Stimulated activated memory B cell treated with anti-CD40 and anti-IgM and Interleukin-4, amounts not matched to agents 10 μg/mL and 1 μg/mL and 100 μg/mL, for 72 hours (primary cell): ENCODE measurements around the gene CCDC57.
"Not testable (repeated sequence)": the region's sequence is repeated elsewhere in the genome, so short reads cannot be mapped to it uniquely, and the experiment has no call there.

Experiments
- ATAC-seq: fragments of 150-1000 bp; cut with Tn5 transposase; 2 replicates; pipeline ENCODE4 v1.10.0; 2021
- H3K27ac Mint-ChIP-seq: one replicate; pipeline ENCODE4 v1.8.0; 2022; ENCODE audit warnings: mild to moderate bottlenecking, mixed read lengths
- H3K27me3 Mint-ChIP-seq: one replicate; pipeline ENCODE4 v1.8.0; 2022; ENCODE audit warnings: mixed read lengths
- H3K36me3 Mint-ChIP-seq: one replicate; pipeline ENCODE4 v1.8.0; 2022; ENCODE audit warnings: mixed read lengths
- H3K4me1 Mint-ChIP-seq: one replicate; pipeline ENCODE4 v1.8.0; 2022; ENCODE audit warnings: mixed read lengths
- H3K4me3 Mint-ChIP-seq: one replicate; pipeline ENCODE4 v1.8.0; 2022; ENCODE audit warnings: mild to moderate bottlenecking, moderate library complexity, mixed read lengths
- H3K9me3 Mint-ChIP-seq: one replicate; pipeline ENCODE4 v1.8.0; 2022; ENCODE audit warnings: mixed read lengths

CCDC57 gene

DNA sequence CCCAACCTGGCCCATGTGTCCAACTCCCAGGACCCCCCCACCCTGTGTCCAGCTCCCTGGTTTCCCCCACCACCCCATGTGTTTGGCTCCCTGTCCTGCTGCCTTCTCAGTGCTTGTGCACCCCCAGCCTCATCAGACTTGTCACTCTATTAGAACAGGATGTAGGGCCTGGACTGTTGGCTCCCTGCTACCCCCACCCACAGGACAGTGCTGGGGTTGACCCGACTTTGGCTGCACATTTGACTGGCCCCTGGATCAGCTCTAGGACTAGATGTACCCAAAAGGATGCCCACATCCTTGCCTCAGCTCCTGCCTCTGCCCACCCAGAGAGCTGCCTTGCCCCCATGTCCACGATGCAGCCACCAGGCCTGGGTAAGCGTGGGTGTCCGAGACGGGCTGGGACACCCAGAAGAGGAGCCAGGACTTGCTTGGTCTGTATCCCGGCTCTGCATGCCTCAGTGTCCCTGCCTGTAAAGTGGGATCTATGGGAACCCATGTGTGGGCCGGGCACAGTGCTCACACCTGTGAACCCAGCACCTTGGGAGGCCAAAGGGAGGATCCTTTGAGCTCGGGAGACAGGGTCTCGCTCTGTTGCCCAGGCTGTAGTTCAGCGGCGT is 1.5 kb upstream of the CCDC57 start:
- Mint-ChIP-seq H3K27me3 (no peaks in the 10 kb centered on the region), H3K4me1 (peaks cover 43% of the 10 kb centered on the region), H3K27ac (peak overlapping the region; percentile 75), H3K4me3 (peak overlapping the region; percentile 72), H3K36me3 (no peaks in the 10 kb centered on the region), H3K9me3 (no peaks in the 10 kb centered on the region)
- ATAC-seq, result no peak

DNA sequence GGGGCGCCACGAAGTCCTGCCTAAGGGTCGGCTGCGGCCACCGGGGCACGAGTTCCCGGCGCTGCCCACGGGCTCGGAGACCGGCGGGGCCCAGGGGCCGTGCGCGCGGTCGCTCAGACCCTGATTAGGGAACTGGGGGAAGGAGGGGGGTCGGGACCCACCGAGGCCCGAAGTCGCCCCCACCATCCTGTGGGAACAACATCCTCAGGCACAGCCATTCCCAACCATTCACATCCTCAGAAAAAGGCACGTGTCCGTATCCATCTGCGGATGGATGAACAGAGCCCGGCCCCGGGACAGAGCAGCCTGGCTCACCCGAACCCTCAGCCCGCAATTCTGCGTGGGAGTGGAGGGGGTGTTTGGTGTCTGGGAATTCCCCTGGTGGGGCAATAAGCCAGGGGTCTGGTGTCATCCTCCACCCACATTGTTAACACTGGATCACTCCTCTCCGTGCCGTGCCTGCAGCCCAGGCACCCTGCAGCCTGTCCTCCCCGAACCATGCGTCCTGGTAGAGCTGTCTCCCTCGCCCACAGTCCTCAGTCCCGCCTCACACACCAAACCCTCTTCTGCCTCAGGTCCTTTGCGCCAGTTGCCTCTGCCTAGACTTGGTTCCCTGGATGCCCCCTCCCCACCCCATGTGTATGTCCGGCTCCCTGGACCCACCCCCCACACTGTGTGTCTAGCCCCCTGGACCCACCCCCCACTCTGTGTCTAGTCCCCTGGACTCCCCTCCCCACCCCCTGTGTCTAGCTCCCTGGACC is 789 bp upstream of the CCDC57 start:
- no peaks in the 10 kb centered on the region for H3K36me3 Mint-ChIP-seq
- peaks cover 43% of the 10 kb centered on the region for H3K4me1 Mint-ChIP-seq
- peak overlapping the region; percentile 75 for H3K4me3 Mint-ChIP-seq
- peak; percentile 10 for ATAC-seq
- peak overlapping the region; percentile 75 for H3K27ac Mint-ChIP-seq
- no peaks in the 10 kb centered on the region for H3K9me3 Mint-ChIP-seq
- no peaks in the 10 kb centered on the region for H3K27me3 Mint-ChIP-seq

DNA sequence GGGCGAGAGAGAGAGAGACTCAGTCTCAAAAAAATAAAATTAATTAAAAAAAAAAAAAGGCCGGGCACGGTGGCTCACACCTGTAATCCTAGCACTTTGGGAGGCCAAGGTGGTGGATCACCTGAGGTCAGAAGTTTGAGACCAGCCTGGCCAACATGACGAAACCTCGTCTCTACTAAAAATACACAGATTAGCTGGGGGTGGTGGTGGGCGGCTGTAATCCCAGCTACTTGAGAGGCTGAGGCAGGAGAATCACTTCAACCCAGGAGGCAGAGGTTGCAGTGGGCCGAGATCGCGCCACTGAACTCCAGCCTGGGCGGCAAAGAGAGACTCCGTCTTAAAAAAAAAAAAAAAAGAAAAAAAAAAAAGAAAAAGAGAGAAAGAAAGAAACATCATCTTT is 2.0 kb downstream of the CCDC57 start:
- H3K9me3 Mint-ChIP-seq, H3K36me3 Mint-ChIP-seq, ATAC-seq, H3K4me3 Mint-ChIP-seq, H3K27me3 Mint-ChIP-seq, H3K27ac Mint-ChIP-seq: not testable (repeated sequence)
- peaks cover 37% of the 10 kb centered on the region for H3K4me1 Mint-ChIP-seq

DNA sequence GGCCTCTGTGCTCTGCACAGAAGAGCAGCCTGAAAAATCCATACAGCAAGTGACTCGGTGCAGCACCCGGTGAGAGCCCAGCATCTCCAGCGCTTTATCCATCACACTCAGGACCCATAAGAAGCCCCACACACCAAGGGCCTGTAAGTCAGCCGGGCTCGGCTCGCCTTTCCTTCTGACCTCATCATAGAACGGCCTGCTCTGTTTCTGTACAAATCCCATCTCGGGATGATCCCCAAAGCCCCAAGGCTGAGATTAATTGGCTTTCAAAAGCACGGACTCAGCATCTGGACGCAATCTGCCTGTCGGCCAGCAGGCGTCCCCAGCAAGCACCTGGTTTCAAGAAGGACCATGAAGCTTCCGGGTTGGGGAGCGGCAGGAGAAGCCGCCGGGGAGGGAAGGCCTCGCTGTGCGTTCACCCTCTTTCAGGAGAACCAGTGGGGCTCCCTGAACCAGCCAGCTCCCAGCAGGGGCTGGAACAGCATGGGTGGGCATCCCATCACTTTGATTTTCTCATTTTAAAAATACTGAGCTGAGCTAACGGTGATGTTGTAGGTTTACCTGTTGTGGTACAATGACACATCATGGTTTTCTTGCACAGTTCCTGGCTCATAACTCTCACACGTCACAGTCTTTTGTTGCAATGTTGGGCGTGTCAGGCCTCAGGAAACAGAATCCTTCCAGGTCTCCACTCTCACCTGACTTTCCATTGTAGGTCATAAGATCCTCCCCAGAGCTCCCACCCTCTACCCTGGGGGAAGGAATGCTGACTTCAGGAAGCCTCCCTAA is 6.7 kb downstream of the CCDC57 start:
- ATAC-seq, result peak; percentile 93
- peaks cover 14% of the 10 kb centered on the region for H3K36me3 Mint-ChIP-seq
- H3K27ac Mint-ChIP-seq, result peak overlapping the region; percentile 86
- no peaks in the 10 kb centered on the region for H3K9me3 Mint-ChIP-seq
- no peaks in the 10 kb centered on the region for H3K27me3 Mint-ChIP-seq
- peak overlapping the region; percentile 21 for H3K4me3 Mint-ChIP-seq
- peaks cover 19% of the 10 kb centered on the region for H3K4me1 Mint-ChIP-seq

DNA sequence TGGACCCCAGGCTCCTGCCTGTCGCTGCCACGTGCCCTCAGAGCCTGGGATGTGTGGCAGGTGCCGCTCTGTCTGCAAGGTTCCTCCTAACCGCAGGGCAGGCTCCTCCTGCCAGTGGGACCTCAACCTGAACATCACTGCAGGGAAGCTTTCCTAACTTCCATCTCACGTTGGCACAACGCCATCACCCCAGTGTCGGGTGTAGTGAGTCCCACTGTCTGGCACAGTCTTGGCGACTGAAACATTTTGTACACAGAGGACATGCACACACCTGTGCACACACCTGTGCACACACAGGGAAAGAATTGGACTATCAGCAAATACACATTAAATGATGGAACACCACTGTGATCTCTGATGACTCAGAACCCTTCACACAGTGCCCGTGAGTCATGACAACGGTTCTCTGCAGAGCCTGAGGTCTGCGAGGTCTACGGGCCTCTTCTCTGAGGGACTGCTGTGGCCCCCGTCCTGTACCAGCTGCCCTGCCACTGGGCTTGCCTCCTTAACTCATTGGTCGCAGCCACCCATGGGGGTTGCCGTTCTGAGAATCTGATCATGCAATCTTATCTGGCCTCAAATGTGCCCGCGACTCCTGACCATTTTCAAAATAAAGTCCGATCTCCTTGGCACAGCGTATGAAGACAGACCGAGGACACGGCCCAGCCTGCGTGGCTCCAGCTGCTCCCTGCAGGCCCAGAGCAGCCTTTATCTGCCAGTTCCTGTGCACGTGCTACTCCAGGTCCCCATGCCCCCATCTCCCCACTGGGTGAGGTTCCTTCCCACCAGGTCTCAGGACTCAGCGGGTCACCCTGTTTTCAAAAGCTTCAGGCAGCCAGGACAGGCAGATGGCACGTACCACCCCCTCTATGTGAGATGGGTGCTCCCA is 7.6 kb downstream of the CCDC57 start:
- Mint-ChIP-seq H3K4me3 (no peak overlapping the region), H3K36me3 (peaks cover 14% of the 10 kb centered on the region), H3K27ac (peak overlapping the region; percentile 86), H3K27me3 (no peaks in the 10 kb centered on the region), H3K4me1 (peaks cover 18% of the 10 kb centered on the region), H3K9me3 (no peaks in the 10 kb centered on the region)
- no peak for ATAC-seq

DNA sequence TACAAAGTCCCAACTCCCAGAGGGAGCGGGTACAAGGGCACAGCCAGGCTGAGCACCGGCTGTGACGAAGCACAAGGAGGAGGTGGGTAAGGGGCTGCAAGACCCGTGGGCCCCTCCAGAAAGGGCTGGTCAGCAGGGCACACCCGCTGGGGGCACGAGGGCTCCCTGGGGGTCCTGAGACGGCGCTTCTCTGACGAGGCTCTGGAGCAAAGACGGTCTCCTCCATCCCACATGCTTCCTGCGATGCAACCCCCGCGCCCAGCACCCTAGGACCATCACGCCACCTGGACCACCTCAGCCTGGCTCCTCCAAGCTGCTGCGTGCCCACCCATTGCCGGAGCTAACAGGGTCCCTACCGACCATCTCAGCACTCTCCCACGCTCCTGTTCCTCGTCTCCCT is 8.7 kb downstream of the CCDC57 start:
- H3K4me1 Mint-ChIP-seq, result peaks cover 14% of the 10 kb centered on the region
- H3K4me3 Mint-ChIP-seq, result no peak overlapping the region
- H3K9me3 Mint-ChIP-seq, result no peaks in the 10 kb centered on the region
- H3K27ac Mint-ChIP-seq, result no peak overlapping the region
- no peaks in the 10 kb centered on the region for H3K27me3 Mint-ChIP-seq
- peaks cover 23% of the 10 kb centered on the region for H3K36me3 Mint-ChIP-seq
- no peak for ATAC-seq

DNA sequence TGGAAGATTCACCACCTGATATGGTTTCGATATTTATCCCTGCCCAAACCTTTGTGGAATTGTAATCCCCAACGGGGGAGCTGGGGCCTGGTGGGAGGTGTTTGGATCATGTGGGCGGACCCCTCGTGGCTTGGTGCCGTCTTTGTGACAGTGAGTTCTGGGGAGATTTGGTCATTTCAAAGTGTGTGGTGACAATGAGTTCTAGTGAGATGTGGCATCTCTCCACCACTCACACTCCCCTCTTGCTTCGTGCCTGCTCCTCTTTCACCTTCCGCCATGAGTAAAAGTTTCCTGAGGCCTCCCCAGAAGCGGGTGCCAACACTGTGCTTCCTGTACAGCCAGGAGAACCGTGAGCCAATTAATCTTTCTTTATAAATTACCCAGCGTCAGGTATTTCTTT is 9.7 kb downstream of the CCDC57 start:
- no peaks in the 10 kb centered on the region for H3K9me3 Mint-ChIP-seq
- H3K27me3 Mint-ChIP-seq, result no peaks in the 10 kb centered on the region
- no peak overlapping the region for H3K27ac Mint-ChIP-seq
- H3K4me3 Mint-ChIP-seq, result no peak overlapping the region
- ATAC-seq, result no peak
- H3K36me3 Mint-ChIP-seq, result peaks cover 33% of the 10 kb centered on the region
- H3K4me1 Mint-ChIP-seq, result peaks cover 22% of the 10 kb centered on the region

DNA sequence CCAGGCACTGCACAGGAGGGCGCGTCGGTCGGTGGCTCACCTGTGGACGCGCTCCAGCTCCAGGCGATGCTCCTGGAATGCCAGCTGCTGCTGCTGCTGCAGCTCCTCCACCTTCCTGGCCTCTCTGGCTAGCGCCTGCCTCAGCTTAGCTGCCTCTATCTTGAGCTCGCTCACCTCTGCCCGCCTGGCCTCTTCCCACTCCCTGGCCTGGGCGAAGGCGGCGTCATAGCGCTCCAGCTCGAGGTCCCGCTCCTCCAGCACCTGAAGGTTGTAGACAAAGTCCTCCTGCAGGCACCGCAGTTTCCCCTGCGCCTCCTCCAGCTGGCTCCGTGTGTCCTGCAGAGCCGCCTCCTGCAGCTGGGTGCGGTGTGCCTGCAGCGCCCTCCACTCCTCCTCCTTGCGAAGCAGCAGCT is 11.1 kb downstream of the CCDC57 start:
- Mint-ChIP-seq H3K4me3 (no peak overlapping the region), H3K36me3 (peaks cover 38% of the 10 kb centered on the region), H3K4me1 (peaks cover 22% of the 10 kb centered on the region), H3K27ac (no peak overlapping the region), H3K27me3 (no peaks in the 10 kb centered on the region), H3K9me3 (no peaks in the 10 kb centered on the region)
- no peak for ATAC-seq

DNA sequence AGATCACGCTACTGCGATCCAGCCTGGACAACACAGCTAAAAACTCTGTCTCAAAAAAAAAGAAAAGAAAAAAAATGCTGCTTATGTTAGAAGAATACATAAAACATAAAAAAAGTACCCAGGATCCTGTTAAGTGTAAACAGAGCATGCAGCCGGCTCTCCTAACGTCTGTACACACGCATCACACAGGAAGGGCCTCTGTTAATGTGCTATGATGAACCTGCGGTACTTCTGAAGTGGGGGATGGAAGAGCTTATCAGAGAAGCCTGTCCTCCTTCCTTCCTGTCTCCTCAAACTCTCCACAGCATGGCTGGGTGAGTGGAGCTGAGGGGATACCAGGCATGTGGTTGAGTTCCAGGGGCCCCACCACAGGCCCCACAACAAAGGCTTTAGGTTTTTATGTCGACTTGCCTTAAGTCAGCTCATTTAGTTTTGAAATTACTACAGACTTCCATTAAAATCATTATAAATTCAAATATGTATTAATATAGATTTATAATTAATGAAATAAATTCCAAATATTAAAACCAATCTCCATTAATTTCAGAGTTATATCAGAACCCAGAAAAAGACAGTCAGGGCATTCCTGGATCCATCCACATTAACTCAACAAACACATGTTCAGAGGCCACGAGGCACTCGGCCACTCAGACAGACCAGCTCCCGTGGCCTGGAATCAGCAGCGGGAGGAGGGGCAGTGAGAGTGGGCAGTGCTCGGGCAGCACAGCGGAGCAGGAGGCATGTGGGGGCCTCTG is 11.7 kb downstream of the CCDC57 start:
- no peak for ATAC-seq
- Mint-ChIP-seq H3K4me1 (peaks cover 16% of the 10 kb centered on the region), H3K4me3 (no peak overlapping the region), H3K9me3 (no peaks in the 10 kb centered on the region), H3K27me3 (no peaks in the 10 kb centered on the region), H3K36me3 (peaks cover 42% of the 10 kb centered on the region), H3K27ac (no peak overlapping the region)

DNA sequence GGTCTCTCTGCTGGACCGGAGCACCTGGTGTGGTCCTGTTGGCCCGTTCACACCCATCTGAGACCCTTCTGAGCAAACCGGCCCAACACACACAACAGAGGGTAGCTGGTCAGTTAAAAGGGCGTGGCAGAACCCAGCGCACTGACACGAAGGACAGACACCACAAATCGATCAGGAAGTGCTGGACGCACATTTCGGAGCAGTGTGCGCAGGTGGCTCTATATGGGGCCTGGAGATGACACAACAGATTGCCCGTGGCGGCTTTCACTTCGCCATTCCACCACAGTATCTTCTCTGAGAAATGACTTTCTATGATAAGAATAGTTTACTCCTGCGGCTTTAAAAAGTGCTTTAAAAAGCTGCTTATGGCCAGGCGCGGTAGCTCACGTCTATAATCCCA is 12.5 kb downstream of the CCDC57 start:
- ATAC-seq, result no peak
- no peaks in the 10 kb centered on the region for H3K27me3 Mint-ChIP-seq
- H3K4me3 Mint-ChIP-seq, result no peak overlapping the region
- H3K27ac Mint-ChIP-seq, result no peak overlapping the region
- H3K36me3 Mint-ChIP-seq, result peaks cover 50% of the 10 kb centered on the region
- H3K4me1 Mint-ChIP-seq, result peaks cover 11% of the 10 kb centered on the region
- H3K9me3 Mint-ChIP-seq, result no peaks in the 10 kb centered on the region

DNA sequence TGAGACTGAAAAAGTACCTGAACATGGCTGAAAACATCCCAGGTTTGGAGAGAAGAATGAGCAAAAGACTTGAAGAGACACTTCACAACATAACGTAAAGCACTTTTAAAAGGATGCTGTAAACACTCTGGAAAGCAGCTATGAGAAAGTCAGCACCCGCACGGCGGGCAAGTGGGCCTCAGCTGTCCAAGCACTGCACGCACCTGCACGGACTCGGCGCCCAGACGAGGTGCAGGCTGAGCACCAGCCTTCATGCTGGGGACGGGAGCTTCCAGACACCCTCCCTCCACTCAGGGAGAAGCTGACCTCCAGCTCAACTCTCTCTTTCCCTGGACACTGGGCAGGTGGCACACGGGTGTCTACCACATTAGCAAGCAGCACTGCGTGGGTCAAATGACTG is 13.1 kb downstream of the CCDC57 start:
- peaks cover 11% of the 10 kb centered on the region for H3K4me1 Mint-ChIP-seq
- H3K27me3 Mint-ChIP-seq, result no peaks in the 10 kb centered on the region
- H3K9me3 Mint-ChIP-seq, result no peaks in the 10 kb centered on the region
- H3K27ac Mint-ChIP-seq, result no peak overlapping the region
- ATAC-seq, result no peak
- no peak overlapping the region for H3K4me3 Mint-ChIP-seq
- H3K36me3 Mint-ChIP-seq, result peaks cover 55% of the 10 kb centered on the region

DNA sequence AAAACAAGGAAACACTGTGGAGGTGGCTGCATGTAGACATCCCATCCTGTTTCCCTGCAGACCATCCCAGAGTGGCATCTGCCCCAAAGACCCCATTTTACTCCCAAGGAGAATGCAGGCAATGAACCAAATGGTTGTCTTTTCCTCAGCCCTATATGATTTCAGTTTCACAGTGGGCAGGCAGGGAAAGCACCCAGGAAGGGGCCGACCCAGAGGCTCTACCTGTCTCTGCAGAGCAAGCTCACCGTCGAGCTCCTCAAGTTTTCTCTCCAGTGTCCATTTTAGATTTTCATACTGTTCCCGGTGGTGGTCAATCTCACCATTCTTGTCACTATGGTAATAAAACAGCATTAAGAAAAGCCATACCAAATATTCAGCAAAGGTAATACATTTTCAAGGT is 14.6 kb downstream of the CCDC57 start:
- H3K4me1 Mint-ChIP-seq, result peaks cover 20% of the 10 kb centered on the region
- ATAC-seq, result no peak
- H3K9me3 Mint-ChIP-seq, result no peaks in the 10 kb centered on the region
- H3K27ac Mint-ChIP-seq, result peak overlapping the region; percentile 40
- no peaks in the 10 kb centered on the region for H3K27me3 Mint-ChIP-seq
- H3K36me3 Mint-ChIP-seq, result peaks cover 67% of the 10 kb centered on the region
- no peak overlapping the region for H3K4me3 Mint-ChIP-seq

DNA sequence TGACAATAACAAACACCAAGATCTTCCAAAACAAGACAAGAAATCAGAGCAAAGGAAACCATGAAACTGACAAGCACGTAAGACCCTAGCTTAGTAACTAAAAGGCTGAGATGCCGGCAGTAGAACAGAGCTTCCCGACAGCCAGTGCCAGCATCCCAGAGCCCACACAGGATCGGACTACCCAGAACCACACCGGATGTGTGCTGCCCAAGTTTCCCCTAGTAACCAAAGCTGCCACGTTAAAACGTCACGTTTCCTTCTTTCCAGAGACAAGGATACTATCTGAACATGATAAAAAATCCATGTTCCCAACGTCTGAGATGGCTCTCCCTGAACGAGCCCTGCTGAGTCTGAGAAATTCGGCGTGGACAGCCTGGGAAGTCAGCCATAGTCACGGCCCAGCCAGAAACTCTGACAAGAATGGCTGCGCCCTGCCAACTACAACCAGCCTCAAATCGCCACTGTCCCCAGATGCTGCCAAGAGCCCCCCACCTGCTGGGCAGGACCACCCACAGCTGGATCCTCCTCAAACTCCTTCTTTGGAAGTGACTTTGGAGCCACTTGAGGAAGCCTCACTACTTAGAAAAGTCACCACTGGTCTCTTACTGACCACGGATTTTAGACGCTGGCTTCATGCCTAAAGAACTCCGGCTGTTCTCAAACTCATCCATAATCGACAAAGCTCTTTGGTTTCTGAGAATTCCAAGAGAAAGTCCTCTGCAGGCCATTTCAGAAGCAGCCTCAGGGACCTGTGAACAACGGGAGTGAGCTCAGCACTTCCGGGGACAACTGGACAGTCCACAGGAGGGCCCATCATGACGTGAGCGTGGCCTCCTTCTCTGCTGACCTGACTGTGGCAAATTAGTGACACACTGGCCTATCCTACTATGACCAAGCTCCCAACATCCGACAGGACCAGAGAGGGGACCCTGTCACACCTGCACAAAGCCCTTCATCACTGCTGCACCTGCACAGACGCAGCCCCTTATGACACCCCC is 16.7 kb downstream of the CCDC57 start:
- Mint-ChIP-seq H3K9me3 (no peaks in the 10 kb centered on the region), H3K4me3 (no peak overlapping the region), H3K4me1 (peaks cover 21% of the 10 kb centered on the region), H3K27me3 (no peaks in the 10 kb centered on the region), H3K36me3 (peaks cover 69% of the 10 kb centered on the region), H3K27ac (no peak overlapping the region)
- ATAC-seq, result no peak
